A673 (cell line): ENCODE measurements around the gene HMGB2. TPM values are rescaled to one million over a fixed set of nuclear protein-coding genes. Genes with fewer than 3 reads are reported as not detected.
A peak's percentile ranks its signal among the peaks of the same experiment; 100 is the strongest.

Experiments used
- Bru-seq: library from RNA; stranded (reverse); fragments of 400-500 nt; gene quantifications from one replicate; lab custom pipeline; 2021; lab: Mats Ljungman, UMichigan
- BruChase-seq, 2 experiments: library from RNA; stranded (reverse); fragments of 400-500 nt; gene quantifications; one replicate each; lab custom pipeline; 2021; lab: Mats Ljungman, UMichigan
- BruUV-seq: library from RNA; stranded (reverse); fragments of 400-500 nt; replicated peaks from 2 replicates; lab custom pipeline; 2021; lab: Mats Ljungman, UMichigan
- CTCF ChIA-PET: fragments of 300-600 bp; sonication (Branson Sonifier 250); formaldehyde crosslinking; loops from one replicate; lab custom pipeline; 2022; ENCODE audit warnings: antibody characterized with exemption; lab: Charles Lee
- POLR2A ChIA-PET: fragments of 300-600 bp; sonication (Branson Sonifier 250); formaldehyde crosslinking; loops from one replicate; lab custom pipeline; 2022; ENCODE audit warnings: antibody characterized with exemption; ENCODE audit not compliant: low non-redundant PET; lab: Charles Lee
- DNase-seq: peaks from one replicate; pipeline ENCODE4 v3.0.0-alpha.2; 2015; ENCODE audit warnings: low spot score
- H3K27ac ChIP-seq: fragments of 200-600 bp; sonication (generic); 2 replicates; pipeline ENCODE4 v1.5.1; 2016; ENCODE audit warnings: mixed run types, low read depth, mild to moderate bottlenecking, mixed read lengths, antibody characterized with exemption, low read length; ENCODE audit not compliant: poor library complexity, severe bottlenecking
- H3K27me3 ChIP-seq: fragments of 200-600 bp; sonication (generic); replicated peaks from 2 replicates; pipeline ENCODE4 v1.6.1; 2017; ENCODE audit warnings: mixed run types, low read depth, mild to moderate bottlenecking, mixed read lengths, antibody characterized with exemption, low read length; ENCODE audit not compliant: insufficient read depth, poor library complexity
- H3K36me3 ChIP-seq: fragments of 200-600 bp; sonication (generic); 2 replicates; pipeline ENCODE4 v1.6.1; 2016; ENCODE audit warnings: mixed run types, mild to moderate bottlenecking, mixed read lengths, antibody characterized with exemption, low read length; ENCODE audit not compliant: insufficient read depth, poor library complexity, severe bottlenecking
- H3K4me1 ChIP-seq: fragments of 200-600 bp; sonication (generic); 2 replicates; pipeline ENCODE4 v1.6.1; 2017; ENCODE audit warnings: mixed run types, mild to moderate bottlenecking, mixed read lengths, antibody characterized with exemption, low read length; ENCODE audit not compliant: insufficient read depth, poor library complexity, severe bottlenecking
- H3K4me3 ChIP-seq: fragments of 200-600 bp; sonication (generic); 2 replicates; pipeline ENCODE4 v1.5.1; 2016; ENCODE audit warnings: low read depth, mixed run types, mild to moderate bottlenecking, mixed read lengths, low read length; ENCODE audit not compliant: poor library complexity, severe bottlenecking
- H3K9me3 ChIP-seq: fragments of 200-600 bp; sonication (generic); 2 replicates; pipeline ENCODE4 v1.6.1; 2016; ENCODE audit warnings: mixed run types, low read depth, mild to moderate bottlenecking, mixed read lengths, antibody characterized with exemption, low read length; ENCODE audit not compliant: poor library complexity, severe bottlenecking
- EZH2 ChIP-seq: fragments of 200-600 bp; sonication (generic); IDR thresholded peaks from 2 replicates; pipeline ENCODE4 v1.6.1; 2017; ENCODE audit warnings: borderline replicate concordance, low read depth, mild to moderate bottlenecking, mixed read lengths, antibody characterized with exemption, low read length; ENCODE audit not compliant: poor library complexity, severe bottlenecking
- intact Hi-C: fragments of 100-400 bp; cut with micrococcal nuclease; formaldehyde crosslinking; loops from one replicate; pipeline ENCODE4 v1.10.0; 2022; ENCODE audit not compliant: unreplicated experiment
- long read RNA-seq: library from polyadenylated mRNA; stranded (forward); transcript quantifications from one replicate; pipeline ENCODE4 v2.0.0, GENCODE V29; 2022
- total RNA-seq: library from RNA; stranded (reverse); gene quantifications from 2 replicates; pipeline ENCODE4 v1.2.3, GENCODE V29; 2021
- TF ChIP-seq, protein P1 (sequence below): fragments of 300-800, 200-600 bp; sonication (generic); conservative IDR thresholded peaks from 2 replicates; pipeline ENCODE4 v1.5.1; 2017; ENCODE audit warnings: low read depth, mild to moderate bottlenecking, antibody characterized with exemption, low read length, moderate library complexity, mixed read lengths

The HMGB2 gene
- 392 and 435 TPM in 2 replicates for total RNA-seq
- percentile 99 among the genes with signal in this experiment for Bru-seq, nascent RNA
- BruChase-seq, experiment 1, labeled RNA remaining after a 2-hour chase = percentile 100 among the genes with signal in this experiment
- BruChase-seq, experiment 2, labeled RNA remaining after a 6-hour chase = percentile 100 among the genes with signal in this experiment
- long read RNA-seq, transcript HMGB2-201 (5 exons, 1,889 nt) = major isoform, 529 of 675 reads
- long read RNA-seq, transcript HMGB2-203 (5 exons, 1,175 nt) = minor isoform, 39 of 675 reads
- long read RNA-seq, transcript HMGB2-202 (4 exons, 1,032 nt) = minor isoform, 9 of 675 reads
- long read RNA-seq, partial matches to known transcripts = 12 of 675 reads
- long read RNA-seq, other reads (novel, unspliced or antisense) = 85 of 675 reads

DNA sequence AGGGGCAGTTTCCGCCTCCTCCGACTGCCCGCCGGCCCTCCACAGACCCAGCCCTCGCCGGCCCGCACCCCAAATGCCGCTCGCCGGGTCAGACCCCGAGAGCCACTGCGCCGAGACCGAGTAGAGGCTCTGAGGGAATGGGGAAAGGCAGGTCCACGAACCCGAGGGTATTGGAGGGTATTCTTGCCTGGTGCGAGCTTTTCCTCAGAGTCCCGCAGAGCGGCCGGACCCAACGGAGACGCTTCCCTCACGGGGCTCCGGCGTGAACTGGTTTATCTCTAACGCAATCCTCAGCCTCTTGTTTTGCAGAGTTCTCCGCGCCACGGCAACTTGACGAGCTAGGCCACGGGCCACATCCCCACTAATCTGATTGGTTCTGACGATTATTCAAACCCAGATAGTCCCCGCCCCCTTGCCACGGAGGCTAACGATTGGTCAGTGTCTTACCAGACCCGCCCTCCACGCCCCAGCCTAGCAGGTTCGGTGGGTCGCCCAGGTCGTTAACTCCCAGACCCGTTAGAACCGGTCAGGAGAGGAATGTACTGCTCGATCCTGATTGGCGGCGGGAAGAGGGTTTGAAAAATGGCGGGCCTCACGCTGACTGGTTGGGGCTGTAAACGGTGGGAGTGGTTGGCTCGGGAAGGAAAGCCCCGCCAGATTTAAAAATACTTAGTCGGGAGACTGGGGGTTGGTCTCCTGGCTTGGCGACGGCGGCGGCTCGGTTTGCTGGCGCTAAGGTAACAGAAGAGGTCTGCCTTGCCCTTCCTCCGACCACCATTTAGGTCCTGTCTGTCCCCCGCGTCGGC is at the start of gene HMGB2:
Gene HMGB2, minus strand, starts transcription at position 274 of the 806 bp plus-strand sequence. CDS start 709 bp downstream, outside the sequence.
- no peaks in the 10 kb centered on the region for H3K27me3 ChIP-seq
- CTCF ChIA-PET = no interaction called here
- intact Hi-C loops = loop anchor here (1.0 to 10.0 kb wide), 3 partner anchors 37 to 981 kb away; partner anchors contain the start of gene SAP30
- POLR2A ChIA-PET = interaction anchor here (0.6 to 1.1 kb wide), 6 partner anchors 9 to 80 kb away, joined by 3 to 11 read pairs (median 3); partner anchors contain the start of gene SAP30
- peak within 1 kb of the TSS; percentile 93 for H3K4me3 ChIP-seq
- no peaks in the 10 kb centered on the region for H3K9me3 ChIP-seq
- H3K36me3 ChIP-seq = peaks cover 40% of the 10 kb centered on the region
- TF ChIP-seq, protein P1, sequence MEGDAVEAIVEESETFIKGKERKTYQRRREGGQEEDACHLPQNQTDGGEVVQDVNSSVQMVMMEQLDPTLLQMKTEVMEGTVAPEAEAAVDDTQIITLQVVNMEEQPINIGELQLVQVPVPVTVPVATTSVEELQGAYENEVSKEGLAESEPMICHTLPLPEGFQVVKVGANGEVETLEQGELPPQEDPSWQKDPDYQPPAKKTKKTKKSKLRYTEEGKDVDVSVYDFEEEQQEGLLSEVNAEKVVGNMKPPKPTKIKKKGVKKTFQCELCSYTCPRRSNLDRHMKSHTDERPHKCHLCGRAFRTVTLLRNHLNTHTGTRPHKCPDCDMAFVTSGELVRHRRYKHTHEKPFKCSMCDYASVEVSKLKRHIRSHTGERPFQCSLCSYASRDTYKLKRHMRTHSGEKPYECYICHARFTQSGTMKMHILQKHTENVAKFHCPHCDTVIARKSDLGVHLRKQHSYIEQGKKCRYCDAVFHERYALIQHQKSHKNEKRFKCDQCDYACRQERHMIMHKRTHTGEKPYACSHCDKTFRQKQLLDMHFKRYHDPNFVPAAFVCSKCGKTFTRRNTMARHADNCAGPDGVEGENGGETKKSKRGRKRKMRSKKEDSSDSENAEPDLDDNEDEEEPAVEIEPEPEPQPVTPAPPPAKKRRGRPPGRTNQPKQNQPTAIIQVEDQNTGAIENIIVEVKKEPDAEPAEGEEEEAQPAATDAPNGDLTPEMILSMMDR = no peak
- TF ChIP-seq EZH2 = no peak
- peak; percentile 100 for DNase-seq
- peak within 1 kb of the TSS; percentile 99 for H3K27ac ChIP-seq
- no TSS peak for BruUV-seq
- H3K4me1 ChIP-seq = peaks cover 32% of the 10 kb centered on the region

DNA sequence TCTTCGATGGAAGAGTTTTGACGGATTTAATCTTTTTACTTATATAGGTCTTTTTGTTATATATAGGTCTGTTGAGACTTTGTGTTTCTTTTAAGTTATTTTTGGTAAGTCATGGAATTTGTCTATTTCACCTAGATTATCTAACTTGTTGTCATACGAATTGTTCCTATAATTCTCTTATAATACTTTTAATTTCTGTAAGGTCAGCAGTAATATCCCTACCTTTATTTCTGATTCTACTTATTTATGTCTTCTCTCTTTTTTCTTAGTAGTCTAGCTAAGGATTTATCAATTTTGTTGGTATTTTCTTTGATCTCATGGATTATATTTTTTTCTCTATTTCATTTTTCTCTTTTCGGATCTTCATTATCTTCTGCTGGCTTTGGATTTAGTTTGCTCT is 48.2 kb upstream of the HMGB2 start:
- no TSS peak for BruUV-seq
- Histone ChIP-seq H3K27ac (no peak overlapping the region), H3K36me3 (peaks cover 9% of the 10 kb centered on the region), H3K4me1 (no peaks in the 10 kb centered on the region), H3K27me3 (no peaks in the 10 kb centered on the region), H3K4me3 (no peak overlapping the region), H3K9me3 (no peaks in the 10 kb centered on the region)
- intact Hi-C loops = no loop called here
- POLR2A ChIA-PET = no interaction called here
- DNase-seq = no peak
- TF ChIP-seq, protein P1 = no peak
- TF ChIP-seq EZH2 = no peak
- CTCF ChIA-PET = no interaction called here

DNA sequence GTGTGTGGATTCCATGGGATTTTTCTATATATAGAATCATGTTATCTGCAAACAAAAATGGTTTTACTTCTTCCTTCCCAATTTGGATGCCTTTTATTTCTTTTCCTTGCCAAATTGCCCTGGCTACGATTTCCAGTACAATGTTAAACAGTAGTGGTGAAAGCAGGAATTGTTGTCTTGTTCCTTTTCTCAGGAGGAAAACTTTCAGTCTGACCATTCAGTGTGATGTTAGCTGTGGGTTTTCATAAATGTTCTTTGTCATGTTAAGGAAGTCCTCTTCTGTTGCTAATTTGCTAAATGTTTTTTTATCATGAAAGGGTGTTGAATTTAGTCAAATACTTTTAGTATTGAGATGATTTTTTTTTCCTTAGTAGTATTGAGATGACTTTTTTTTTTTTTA is 47.5 kb upstream of the HMGB2 start:
- no peak for DNase-seq
- intact Hi-C loops = no loop called here
- TF ChIP-seq, protein P1 = no peak
- TF ChIP-seq EZH2 = no peak
- H3K27me3 ChIP-seq = no peaks in the 10 kb centered on the region
- peaks cover 15% of the 10 kb centered on the region for H3K36me3 ChIP-seq
- H3K9me3 ChIP-seq = no peaks in the 10 kb centered on the region
- no TSS peak for BruUV-seq
- no peak overlapping the region for H3K4me3 ChIP-seq
- POLR2A ChIA-PET = no interaction called here
- CTCF ChIA-PET = no interaction called here
- no peak overlapping the region for H3K27ac ChIP-seq
- H3K4me1 ChIP-seq = no peaks in the 10 kb centered on the region
